HG03175 (cell line): ENCODE results near the gene OR9Q1.

ENCODE experiments used
- ATAC-seq: cut with Tn5 transposase; IDR thresholded peaks from one replicate; pipeline ENCODE4 v1.9.1; 2021; ENCODE audit warnings: mild to moderate bottlenecking, moderate library complexity; ENCODE audit not compliant: unreplicated experiment

OR9Q1 gene

GRCh38 chr11:58227956-58228615, 204.4 kb downstream of the OR9Q1 start:
- no peak for ATAC-seq
